Naive thymus-derived CD4-positive, alpha-beta T cell (primary cell): ENCODE data around the gene ARHGAP25. TPM values are rescaled to one million over a fixed set of nuclear protein-coding genes. Genes with fewer than 3 reads are reported as not detected.

Experiments used
- ATAC-seq: fragments of 150-1000 bp; cut with Tn5 transposase; 2 replicates; pipeline ENCODE4 v1.10.0; 2021; ENCODE audit warnings: mild to moderate bottlenecking, moderate library complexity
- CTCF ChIA-PET: fragments of 350-600 bp; sonication (Branson Sonifier 250); formaldehyde crosslinking; loops from one replicate; lab custom pipeline; 2021; ENCODE audit warnings: antibody characterized with exemption; lab: Charles Lee
- POLR2A ChIA-PET: fragments of 350-600 bp; sonication (Branson Sonifier 250); formaldehyde crosslinking; loops from one replicate; lab custom pipeline; 2021; ENCODE audit warnings: antibody characterized with exemption, inconsistent platforms; lab: Charles Lee
- DNase-seq, 9 donors: peaks; one replicate each; pipeline versions ENCODE4 v3.0.0 to v3.0.0-alpha.2; 2020 to 2022; ENCODE audit warnings: mixed read lengths in 1 of 9
- H3K27ac ChIP-seq: one replicate; pipeline ENCODE4 v1.7.0; 2013; ENCODE audit warnings: mild to moderate bottlenecking, low read depth, low read length, moderate library complexity
- H3K27me3 ChIP-seq, 2 donors: one replicate each; pipeline ENCODE4 v1.7.0; 2013; ENCODE audit warnings: low read length in 2 of 2, mild to moderate bottlenecking in 2 of 2, moderate library complexity in 2 of 2; ENCODE audit not compliant: control insufficient read depth in 2 of 2, insufficient read depth in 2 of 2
- H3K36me3 ChIP-seq, 3 experiments: 1 replicate in 2 of 3; 2 replicates in 1 of 3; pipeline ENCODE4 v1.7.0; 2013; ENCODE audit warnings: low read length in 3 of 3, mild to moderate bottlenecking in 3 of 3, moderate library complexity in 1 of 3; ENCODE audit not compliant: insufficient read depth in 3 of 3, control insufficient read depth in 2 of 3
- H3K4me1 ChIP-seq, 2 donors: one replicate each; pipeline ENCODE4 v1.7.0; 2013; ENCODE audit warnings: low read length in 2 of 2, mild to moderate bottlenecking in 2 of 2, moderate library complexity in 1 of 2; ENCODE audit not compliant: control insufficient read depth in 2 of 2, insufficient read depth in 2 of 2
- H3K4me3 ChIP-seq: 2 replicates; pipeline ENCODE4 v1.7.0; 2013; ENCODE audit warnings: mild to moderate bottlenecking, low read length
- H3K9me3 ChIP-seq, 3 experiments: 1 replicate in 2 of 3; 2 replicates in 1 of 3; pipeline ENCODE4 v1.7.0; 2013; ENCODE audit warnings: low read length in 3 of 3; ENCODE audit not compliant: control insufficient read depth in 2 of 3
- H3K27ac Mint-ChIP-seq, 9 donors: one replicate each; pipeline ENCODE4 v1.8.0; 2020 to 2022; ENCODE audit warnings: mixed read lengths in 9 of 9, mild to moderate bottlenecking in 8 of 9, moderate library complexity in 5 of 9, inconsistent platforms in 2 of 9
- H3K27me3 Mint-ChIP-seq, 5 donors: one replicate each; pipeline ENCODE4 v1.8.0; 2021 to 2022; ENCODE audit warnings: mixed read lengths in 5 of 5, mild to moderate bottlenecking in 1 of 5
- H3K36me3 Mint-ChIP-seq, 5 donors: one replicate each; pipeline ENCODE4 v1.8.0; 2020 to 2022; ENCODE audit warnings: mixed read lengths in 5 of 5, mild to moderate bottlenecking in 3 of 5, inconsistent platforms in 1 of 5
- H3K4me1 Mint-ChIP-seq, 7 donors: one replicate each; pipeline ENCODE4 v1.8.0; 2020 to 2022; ENCODE audit warnings: mixed read lengths in 7 of 7, mild to moderate bottlenecking in 3 of 7, inconsistent platforms in 1 of 7
- H3K4me3 Mint-ChIP-seq, 10 donors: one replicate each; pipeline ENCODE4 v1.8.0; 2020 to 2022; ENCODE audit warnings: mild to moderate bottlenecking in 10 of 10, mixed read lengths in 10 of 10, moderate library complexity in 6 of 10, inconsistent platforms in 2 of 10
- H3K9me3 Mint-ChIP-seq, 11 donors: one replicate each; pipeline ENCODE4 v1.8.0; 2020 to 2022; ENCODE audit warnings: mixed read lengths in 11 of 11, mild to moderate bottlenecking in 4 of 11, inconsistent platforms in 1 of 11, moderate library complexity in 1 of 11
- intact Hi-C, 2 donors: fragments of 100-400 bp; cut with micrococcal nuclease; formaldehyde crosslinking; loops; one replicate each; pipeline ENCODE4 v1.15.1; 2023
- polyA plus RNA-seq, 2 donors: library from polyadenylated mRNA; unstranded; fragments of 300-500 nt; fragmentation: Illumina TruSeq; gene quantifications; one replicate each; pipeline ENCODE4 v1.2.3, GENCODE V29; 2021
- total RNA-seq, 6 experiments: library from RNA in 5 of 6; stranded (reverse) in 5 of 6; gene quantifications; 1 replicate in 5 of 6; 2 replicates in 1 of 6; pipeline ENCODE4 v1.2.3 and lab custom pipeline; 2021 to 2026

Gene ARHGAP25
- total and polyA plus RNA-seq, 7 experiments from 2014 or later, result 63.3 to 139 (median 116) TPM

DNA sequence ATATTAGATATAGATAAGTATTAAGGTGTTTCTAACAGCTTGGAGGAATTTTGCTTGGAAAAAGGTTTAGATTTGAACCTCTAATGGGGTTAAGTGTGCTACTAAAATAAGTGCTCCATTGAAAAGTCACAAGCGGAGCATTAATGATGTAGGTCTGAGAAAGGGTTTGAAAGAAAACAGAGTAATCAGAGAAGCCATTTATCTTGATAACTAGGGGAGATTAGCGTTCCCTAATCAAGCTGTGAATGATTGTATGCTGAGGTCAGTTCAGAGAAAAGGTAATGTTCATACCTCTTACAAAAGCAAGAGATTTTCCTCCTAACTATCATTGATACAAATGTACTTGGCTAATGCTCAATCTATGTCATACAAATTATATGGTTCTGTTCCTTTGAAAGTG, 1.5 kb downstream of the ARHGAP25 start:
- Mint-ChIP-seq H3K27ac (peak overlapping the region in 1 of 9 donors; percentile 62), H3K4me1 (peaks cover 29 to 44% (median 41%) of the 10 kb centered on the region in 7 donors)

GRCh38 chr2:68737711-68738110, 3.1 kb downstream of the ARHGAP25 start:
- Mint-ChIP-seq H3K9me3 (no peaks in the 10 kb centered on the region), H3K4me1 (peaks cover 31 to 53% (median 49%) of the 10 kb centered on the region in 7 donors), H3K27me3 (no peaks in the 10 kb centered on the region), H3K36me3 (peaks cover 3 to 41% (median 11%) of the 10 kb centered on the region in 5 donors), H3K27ac (peak overlapping the region in 2 of 9 donors; percentile 92 to 93), H3K4me3 (no peak overlapping the region)
- Histone ChIP-seq H3K27me3 (no peaks in the 10 kb centered on the region), H3K4me3 (peak overlapping the region; percentile 77), H3K27ac (peak overlapping the region; percentile 78), H3K9me3 (no peaks in the 10 kb centered on the region), H3K4me1 (peaks cover 65 to 74% of the 10 kb centered on the region in 2 donors), H3K36me3 (no peaks in the 10 kb centered on the region)
- ATAC-seq, result peak; percentile 65
- POLR2A ChIA-PET, result interaction anchor here (0.7 to 5.9 kb wide), 16 partner anchors 9 to 272 kb away, joined by 3 to 38 read pairs (median 3); no protein-coding TSS in a partner anchor
- peak in 8 of 9 donors; percentile 39 to 65 (median 52) for DNase-seq
- intact Hi-C loops, result loop anchor here (1.0 to 10.0 kb wide), 10 partner anchors 14 to 583 kb away; partner anchors contain the start of genes APLF (in 2 of the 2), FBXO48 (in 2 of the 2), PPP3R1 (in 2 of the 2) and PNO1 (in 1 of the 2)
- CTCF ChIA-PET, result interaction anchor here (0.6 to 6.3 kb wide), 8 partner anchors 13 to 271 kb away, joined by 3 to 73 read pairs (median 4); partner anchors contain the start of gene FBXO48

More for the DNA sequence above, 1.5 kb downstream of the ARHGAP25 start:
- ChIA-PET CTCF (no interaction called here), POLR2A (interaction anchor here (0.9 to 1.2 kb wide), 6 partner anchors 11 to 31 kb away, joined by 3 to 4 read pairs (median 4); no protein-coding TSS in a partner anchor)
- Mint-ChIP-seq H3K4me3 (no peak overlapping the region), H3K36me3 (peaks cover 3 to 36% (median 6%) of the 10 kb centered on the region in 5 donors), H3K9me3 (no peaks in the 10 kb centered on the region), H3K27me3 (no peaks in the 10 kb centered on the region)
- peaks cover 50 to 60% of the 10 kb centered on the region in 2 donors for H3K4me1 ChIP-seq
- H3K36me3 ChIP-seq, result no peaks in the 10 kb centered on the region
- DNase-seq (no peak), ATAC-seq (no peak)
- peak overlapping the region; percentile 78 for H3K27ac ChIP-seq
- H3K9me3 ChIP-seq, result no peaks in the 10 kb centered on the region
- H3K4me3 ChIP-seq, result peak overlapping the region; percentile 77
- intact Hi-C loops, result loop anchor here (5.0 to 10.0 kb wide), 5 partner anchors 171 to 581 kb away; partner anchors contain the start of genes PPP3R1 (in 2 of the 2), APLF (in 1 of the 2), FBXO48 (in 1 of the 2) and PNO1 (in 1 of the 2)
- H3K27me3 ChIP-seq, result no peaks in the 10 kb centered on the region

GRCh38 chr2:68738906-68739594, 4.4 kb downstream of the ARHGAP25 start:
- H3K9me3 ChIP-seq, result no peaks in the 10 kb centered on the region
- Mint-ChIP-seq H3K4me1 (peaks cover 43 to 67% (median 63%) of the 10 kb centered on the region in 7 donors), H3K27ac (peak overlapping the region in 4 of 9 donors; percentile 76 to 94 (median 89)), H3K4me3 (peak overlapping the region in 1 of 10 donors; percentile 75), H3K27me3 (no peaks in the 10 kb centered on the region), H3K9me3 (no peaks in the 10 kb centered on the region), H3K36me3 (peaks cover 3 to 50% (median 13%) of the 10 kb centered on the region in 5 donors)
- H3K4me1 ChIP-seq, result peaks cover 69 to 74% of the 10 kb centered on the region in 2 donors
- ChIA-PET POLR2A (interaction anchor here (0.6 to 5.9 kb wide), 13 partner anchors 9 to 169 kb away, joined by 3 to 38 read pairs (median 4); no protein-coding TSS in a partner anchor), CTCF (interaction anchor here (0.9 to 6.3 kb wide), 7 partner anchors 12 to 272 kb away, joined by 3 to 73 read pairs (median 4); partner anchors contain the start of gene FBXO48)
- ATAC-seq (no peak), DNase-seq (no peak)
- H3K4me3 ChIP-seq, result peak overlapping the region; percentile 77
- no peaks in the 10 kb centered on the region for H3K36me3 ChIP-seq
- no peaks in the 10 kb centered on the region for H3K27me3 ChIP-seq
- intact Hi-C loops, result loop anchor here (5.0 to 10.0 kb wide), 5 partner anchors 168 to 584 kb away; partner anchors contain the start of genes PPP3R1 (in 2 of the 2), APLF (in 1 of the 2), FBXO48 (in 1 of the 2) and PNO1 (in 1 of the 2)
- H3K27ac ChIP-seq, result peak overlapping the region; percentile 78

- no peaks in the 10 kb centered on the region for H3K36me3 ChIP-seq
- Mint-ChIP-seq H3K27ac (peak overlapping the region in 5 of 9 donors; percentile 76 to 94 (median 85)), H3K4me1 (peaks cover 49 to 74% (median 70%) of the 10 kb centered on the region in 7 donors), H3K4me3 (peak overlapping the region in 2 of 10 donors; percentile 75 to 84), H3K27me3 (no peaks in the 10 kb centered on the region), H3K36me3 (peaks cover 3 to 56% (median 20%) of the 10 kb centered on the region in 5 donors), H3K9me3 (no peaks in the 10 kb centered on the region)
- no peaks in the 10 kb centered on the region for H3K9me3 ChIP-seq
- peak overlapping the region; percentile 78 for H3K27ac ChIP-seq
- peak overlapping the region; percentile 77 for H3K4me3 ChIP-seq
- ChIA-PET CTCF (interaction anchor here (0.7 to 6.3 kb wide), 7 partner anchors 11 to 174 kb away, joined by 3 to 73 read pairs (median 7); no protein-coding TSS in a partner anchor), POLR2A (interaction anchor here (0.6 to 5.9 kb wide), 14 partner anchors 9 to 168 kb away, joined by 3 to 38 read pairs (median 6); no protein-coding TSS in a partner anchor)
- intact Hi-C loops, result loop anchor here (1.0 to 10.0 kb wide), 6 partner anchors 12 to 585 kb away; partner anchors contain the start of genes PPP3R1 (in 2 of the 2), APLF (in 1 of the 2), FBXO48 (in 1 of the 2) and PNO1 (in 1 of the 2)
- H3K27me3 ChIP-seq, result no peaks in the 10 kb centered on the region
- H3K4me1 ChIP-seq, result peaks cover 72 to 78% of the 10 kb centered on the region in 2 donors
- DNase-seq, result no peak
- no peak for ATAC-seq
Measured at GRCh38 chr2:68739595-68740399, 5.2 kb downstream of the ARHGAP25 start.

DNA sequence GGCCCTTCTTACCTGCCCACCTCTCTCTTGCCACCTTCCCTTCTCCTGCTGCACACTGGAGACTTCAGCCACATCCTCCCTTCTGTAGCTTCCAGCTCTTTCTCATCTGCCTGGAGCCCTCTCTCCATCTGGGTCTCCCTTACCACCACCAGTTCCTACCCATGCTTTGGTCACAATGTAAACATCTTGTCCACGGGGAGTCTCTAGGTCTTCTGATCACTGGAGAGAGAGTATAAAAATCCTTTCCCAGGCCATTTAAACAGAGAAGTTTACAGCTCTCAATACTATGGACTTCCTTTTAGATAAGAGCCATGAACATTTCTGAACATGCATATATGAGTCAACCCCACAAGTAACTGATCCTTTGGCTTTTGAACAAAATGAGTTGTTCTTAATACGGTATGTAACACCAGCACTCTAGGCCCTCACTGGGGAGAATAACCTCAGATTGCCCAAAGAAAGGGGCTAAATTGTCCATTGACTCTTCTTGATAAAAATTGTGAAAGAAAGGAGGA, 5.8 kb downstream of the ARHGAP25 start:
- H3K36me3 Mint-ChIP-seq, result peaks cover 5 to 57% (median 26%) of the 10 kb centered on the region in 5 donors
- peak overlapping the region in 5 of 9 donors; percentile 52 to 94 (median 85) for H3K27ac Mint-ChIP-seq
- Histone ChIP-seq H3K4me1 (peaks cover 78 to 85% of the 10 kb centered on the region in 2 donors), H3K27me3 (no peaks in the 10 kb centered on the region), H3K36me3 (peaks cover 0 to 5% (median 5%) of the 10 kb centered on the region in 3 experiments), H3K4me3 (peak overlapping the region; percentile 77), H3K27ac (peak overlapping the region; percentile 78), H3K9me3 (no peaks in the 10 kb centered on the region)
- POLR2A ChIA-PET, result interaction anchor here (0.6 to 5.9 kb wide), 16 partner anchors 8 to 273 kb away, joined by 3 to 40 read pairs (median 6); partner anchors contain the start of genes APLF and FBXO48
- CTCF ChIA-PET, result interaction anchor here (0.7 to 6.3 kb wide), 12 partner anchors 10 to 184 kb away, joined by 3 to 73 read pairs (median 4); no protein-coding TSS in a partner anchor
- intact Hi-C loops, result loop anchor here in 1 of 2 donors (1.0 kb wide), 1 partner anchor 11 kb away; no protein-coding TSS in a partner anchor
- H3K4me3 Mint-ChIP-seq, result peak overlapping the region in 2 of 10 donors; percentile 54 to 84
- DNase-seq (no peak), ATAC-seq (no peak)
- no peaks in the 10 kb centered on the region for H3K27me3 Mint-ChIP-seq
- peaks cover 0 to 5% (median 0%) of the 10 kb centered on the region in 11 donors for H3K9me3 Mint-ChIP-seq
- peaks cover 52 to 81% (median 76%) of the 10 kb centered on the region in 7 donors for H3K4me1 Mint-ChIP-seq
